ENCODE data around the gene GUCD1. TPM values are rescaled to one million over a fixed set of nuclear protein-coding genes. Genes with fewer than 3 reads are reported as not detected.

GUCD1 gene
- total and polyA plus RNA-seq, 2 of the 8 experiments (the other 6 are each of a cell fraction or from before 2014, with no cell fraction given) = 85.2 to 128 TPM

- peak; percentile 78 for TF ChIP-seq JUND (IDR thresholded peaks at IDR 0.05; ENCODE audit: low read length)
- peak; percentile 27 for TF ChIP-seq ASH2L (IDR thresholded peaks at IDR 0.05; ENCODE audit: low read length)
- no peak for TF ChIP-seq SIX5 (IDR thresholded peaks at IDR 0.05; ENCODE audit: low read depth, low read length)
These were observed 33.1 kb downstream of the GUCD1 start (continued) for GRCh38 chr22:24521791-24522245.
